Hepatocyte (in vitro differentiated cells): Measurements from ENCODE around the gene C1QL4. TPM values are rescaled to one million over a fixed set of nuclear protein-coding genes. Genes with fewer than 3 reads are reported as not detected.
"Not testable (repeated sequence)": the region's sequence is repeated elsewhere in the genome, so short reads cannot be mapped to it uniquely, and the experiment has no call there.

Source experiments
- DNase-seq: peaks from one replicate; pipeline ENCODE4 v3.0.0-alpha.2; 2016; ENCODE audit warnings: low spot score
- H2AFZ ChIP-seq: fragments of 200-600 bp; sonication (generic); 2 replicates; pipeline ENCODE4 v1.6.0; 2016; ENCODE audit warnings: antibody characterized with exemption, mild to moderate bottlenecking
- H3K27ac ChIP-seq: fragments of 200-600 bp; sonication (generic); 2 replicates; pipeline ENCODE4 v1.5.1; 2016; ENCODE audit warnings: mild to moderate bottlenecking
- H3K27me3 ChIP-seq: fragments of 200-600 bp; sonication (generic); 2 replicates; pipeline ENCODE4 v1.6.1; 2016
- H3K36me3 ChIP-seq: fragments of 200-600 bp; sonication (generic); replicated peaks from 2 replicates; pipeline ENCODE4 v1.5.1; 2016; ENCODE audit warnings: low read depth; ENCODE audit not compliant: insufficient read depth
- H3K4me1 ChIP-seq: fragments of 200-600 bp; sonication (generic); 2 replicates; pipeline ENCODE4 v1.5.1; 2016; ENCODE audit warnings: mild to moderate bottlenecking, moderate library complexity; ENCODE audit not compliant: insufficient read depth
- H3K4me2 ChIP-seq: fragments of 200-600 bp; sonication (generic); 2 replicates; pipeline ENCODE4 v1.6.0; 2016
- H3K4me3 ChIP-seq: fragments of 200-600 bp; sonication (generic); 2 replicates; pipeline ENCODE4 v1.5.1; 2016; ENCODE audit warnings: mild to moderate bottlenecking
- H3K79me2 ChIP-seq: fragments of 200-600 bp; sonication (generic); 2 replicates; pipeline ENCODE4 v1.6.0; 2017; ENCODE audit warnings: mild to moderate bottlenecking
- H3K9me2 ChIP-seq: fragments of 200-600 bp; sonication (generic); replicated peaks from 2 replicates; pipeline ENCODE4 v1.6.0; 2017; ENCODE audit warnings: mild to moderate bottlenecking; ENCODE audit not compliant: insufficient read depth
- H3K9me3 ChIP-seq: fragments of 200-600 bp; sonication (generic); 2 replicates; pipeline ENCODE4 v1.5.1; 2016; ENCODE audit warnings: low read depth, mild to moderate bottlenecking
- H4K20me1 ChIP-seq: fragments of 200-600 bp; sonication (generic); 2 replicates; pipeline ENCODE4 v1.6.0; 2016; ENCODE audit warnings: mild to moderate bottlenecking; ENCODE audit not compliant: insufficient read depth, poor library complexity, severe bottlenecking
- CTCF ChIP-seq: fragments of 200-600 bp; sonication (generic); IDR thresholded peaks from 2 replicates; pipeline ENCODE4 v1.5.1; 2016; ENCODE audit warnings: antibody characterized with exemption, mild to moderate bottlenecking; ENCODE audit not compliant: poor library complexity
- EZH2 ChIP-seq: fragments of 200-600 bp; sonication (generic); IDR thresholded peaks from 2 replicates; pipeline ENCODE4 v1.6.1; 2016; ENCODE audit warnings: antibody characterized with exemption, mild to moderate bottlenecking, borderline replicate concordance
- EZH2phosphoT487 ChIP-seq: fragments of 200-600 bp; sonication (generic); IDR thresholded peaks from one replicate; pipeline ENCODE4 v1.6.1; 2018; ENCODE audit warnings: antibody characterized with exemption, mild to moderate bottlenecking, low read depth, moderate library complexity; ENCODE audit not compliant: unreplicated experiment, severe bottlenecking
- WGBS: methylation state at CpG from one replicate; pipeline ENCODE4 v1.1.6; 2016; ENCODE audit warnings: low lambda C conversion rate; ENCODE audit errors: missing lambda C conversion rate; 5-methylcytosine and 5-hydroxymethylcytosine counted together
- polyA plus RNA-seq: library from polyadenylated mRNA; unstranded; fragments of >200 nt; fragmentation: Nextera tagmentation; extraction: Ambion mirVana; gene quantifications from 2 replicates; pipeline ENCODE4 v1.2.1, GENCODE V29; 2016
- total RNA-seq: library from RNA; depleted of rRNA; stranded (reverse); fragments of >200 nt; gene quantifications from 2 replicates; pipeline ENCODE4 v1.2.3, GENCODE V29; 2014

Gene C1QL4
- total and polyA plus RNA-seq, 2 experiments from 2014 or later: not detected

- no peak overlapping the region for H3K4me3 ChIP-seq
- no peak overlapping the region for H3K4me2 ChIP-seq
- H3K79me2 ChIP-seq: no peaks in the 10 kb centered on the region
- DNase-seq: no peak
- no peaks in the 10 kb centered on the region for H3K9me3 ChIP-seq
- no peaks in the 10 kb centered on the region for H3K36me3 ChIP-seq
- no peaks in the 10 kb centered on the region for H4K20me1 ChIP-seq
- no peaks in the 10 kb centered on the region for H3K4me1 ChIP-seq
- no peak overlapping the region for H2AFZ ChIP-seq
- no peaks in the 10 kb centered on the region for H3K27me3 ChIP-seq
- no peak overlapping the region for H3K27ac ChIP-seq
- 71% methylated on average over 1 of the region's 1 CpG for WGBS
- TF ChIP-seq CTCF (no peak), EZH2phosphoT487 (no peak), EZH2 (no peak)
- H3K9me2 ChIP-seq: no peaks in the 10 kb centered on the region
These were observed 22.2 kb downstream of the C1QL4 start for GRCh38 chr12:49314811-49315210.

GRCh38 chr12:49310451-49311000 lies 26.5 kb downstream of the C1QL4 start:
- H3K27ac ChIP-seq, H3K27me3 ChIP-seq, H3K9me3 ChIP-seq, H3K4me2 ChIP-seq, H3K4me1 ChIP-seq, DNase-seq, H3K9me2 ChIP-seq, H3K36me3 ChIP-seq, H4K20me1 ChIP-seq, H2AFZ ChIP-seq, H3K79me2 ChIP-seq, H3K4me3 ChIP-seq: not testable (repeated sequence)
- WGBS: 67% methylated on average over 3 of the region's 3 CpGs

GRCh38 chr12:49309386-49309785 lies 27.6 kb downstream of the C1QL4 start:
- Histone ChIP-seq H3K9me2 (no peaks in the 10 kb centered on the region), H4K20me1 (no peaks in the 10 kb centered on the region), H3K27ac (no peak overlapping the region), H3K36me3 (no peaks in the 10 kb centered on the region), H3K4me1 (no peaks in the 10 kb centered on the region), H3K9me3 (no peaks in the 10 kb centered on the region), H3K4me3 (no peak overlapping the region), H2AFZ (no peak overlapping the region), H3K27me3 (peaks cover 6% of the 10 kb centered on the region), H3K4me2 (no peak overlapping the region), H3K79me2 (no peaks in the 10 kb centered on the region)
- no peak for DNase-seq
- TF ChIP-seq CTCF (no peak), EZH2 (no peak), EZH2phosphoT487 (no peak)
- 91% methylated on average over 7 of the region's 7 CpGs for WGBS

DNA sequence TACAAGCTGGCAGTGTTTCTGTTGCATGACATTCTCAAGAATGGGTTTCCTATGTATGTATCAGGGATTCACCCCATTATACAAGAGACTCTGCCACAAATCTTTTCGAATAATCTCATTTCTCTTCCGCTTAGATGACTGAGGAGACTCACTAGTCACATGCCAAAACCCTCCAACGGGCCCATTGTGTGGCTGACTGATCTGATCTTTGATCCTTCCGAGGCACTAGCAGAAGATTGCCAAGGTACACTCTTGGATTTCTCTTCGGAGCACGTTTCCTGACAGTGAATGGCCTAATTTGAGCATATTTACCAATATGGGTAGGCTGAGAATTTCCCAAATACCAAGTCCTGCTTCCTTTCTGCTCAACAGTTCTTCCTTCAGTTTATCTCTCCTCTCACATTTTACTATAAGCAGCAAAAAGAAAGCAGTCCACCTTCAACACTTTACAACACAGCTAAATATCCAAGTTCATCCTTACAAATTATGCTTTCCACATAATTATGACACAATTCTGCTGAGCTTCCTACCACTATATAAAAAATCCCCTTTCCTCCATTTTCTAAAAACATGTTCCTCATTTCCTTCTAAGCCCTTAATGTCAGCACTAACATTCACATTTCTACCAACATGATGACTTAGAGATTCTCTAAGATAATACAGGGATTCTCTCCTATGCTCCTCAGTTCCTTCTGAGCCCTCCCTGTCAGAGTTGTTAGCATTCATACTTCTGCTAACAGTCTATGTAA lies 31.1 kb downstream of the C1QL4 start:
- Histone ChIP-seq H3K4me3 (no peak overlapping the region), H3K9me2 (no peaks in the 10 kb centered on the region), H2AFZ (no peak overlapping the region), H4K20me1 (no peaks in the 10 kb centered on the region), H3K9me3 (no peaks in the 10 kb centered on the region), H3K27ac (no peak overlapping the region), H3K79me2 (no peaks in the 10 kb centered on the region), H3K4me1 (no peaks in the 10 kb centered on the region), H3K4me2 (no peak overlapping the region), H3K27me3 (peaks cover 6% of the 10 kb centered on the region), H3K36me3 (no peaks in the 10 kb centered on the region)
- WGBS: 66% methylated on average over 6 of the region's 6 CpGs
- TF ChIP-seq EZH2phosphoT487: no peak
- no peak for TF ChIP-seq CTCF
- TF ChIP-seq EZH2: no peak
- DNase-seq: no peak
